ENCODE data around the gene PPP1R12B. TPM values are rescaled to one million over a fixed set of nuclear protein-coding genes. Genes with fewer than 3 reads are reported as not detected.
A peak's percentile ranks its signal among the peaks of the same experiment; 100 is the strongest.
"Not testable (repeated sequence)": the region's sequence is repeated elsewhere in the genome, so short reads cannot be mapped to it uniquely, and the experiment has no call there.

PPP1R12B gene
- total RNA-seq, 5 donors from 2014 or later (not counting 1 experiment from before 2014, with no cell fraction given) = 24.3 to 40.9 (median 27.0) TPM

DNA sequence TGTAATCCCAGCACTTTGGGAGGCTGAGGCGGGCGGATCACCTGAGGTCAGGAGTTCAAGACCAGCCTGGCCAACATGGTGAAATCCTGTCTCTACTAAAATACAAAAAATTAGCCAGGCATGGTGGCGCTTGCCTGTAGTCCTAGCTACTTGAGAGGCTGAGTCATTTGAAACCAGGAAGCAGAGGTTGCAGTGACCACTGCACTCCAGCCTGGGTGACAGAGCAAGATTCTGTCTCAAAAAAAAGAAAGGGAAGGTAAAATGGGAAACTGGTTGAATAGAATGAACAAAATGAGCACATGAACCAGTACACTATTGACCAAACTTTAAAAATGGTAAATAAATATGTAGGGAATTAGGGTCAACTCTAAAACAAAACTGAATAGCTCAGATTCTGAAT lies 120.2 kb downstream of the PPP1R12B start:
- CTCF ChIA-PET = not testable (repeated sequence)

GRCh38 chr1:202469123-202469522 lies 120.6 kb downstream of the PPP1R12B start:
- H3K27ac Mint-ChIP-seq; H3K27ac ChIP-seq (ENCODE audit: low read length); H3K9me3 Mint-ChIP-seq; H3K27me3 ChIP-seq (replicated peaks in 1 of 2; ENCODE audit: control insufficient read depth in 2 of 2, extremely low read depth in 1 of 2, insufficient read depth in 2 of 2, low read length in 1 of 2); POLR2A ChIA-PET; H3K36me3 ChIP-seq (ENCODE audit: control insufficient read depth in 2 of 2, extremely low read depth in 1 of 2, insufficient read depth in 1 of 2, low read length in 1 of 2); H3K4me3 Mint-ChIP-seq; H3K27me3 Mint-ChIP-seq; H3K4me3 ChIP-seq (ENCODE audit: control insufficient read depth in 1 of 2, extremely low read depth in 1 of 2, low read length in 1 of 2); ATAC-seq (replicated peaks in 1 of 4); CTCF ChIA-PET; DNase-seq; H3K9me3 ChIP-seq; H3K4me1 Mint-ChIP-seq; H3K4me1 ChIP-seq (ENCODE audit: control insufficient read depth in 1 of 2, extremely low read depth in 1 of 2, insufficient read depth in 2 of 2, low read length in 2 of 2): not testable (repeated sequence)
- H3K36me3 Mint-ChIP-seq = peaks cover 19% of the 10 kb centered on the region
- no CpG with 5 or more reads among the region's 1 CpG for WGBS (ENCODE audit: insufficient coverage)

More for the DNA sequence above, 120.2 kb downstream of the PPP1R12B start:
- H3K36me3 ChIP-seq (ENCODE audit: control insufficient read depth in 2 of 2, extremely low read depth in 1 of 2, insufficient read depth in 1 of 2, low read length in 1 of 2); POLR2A ChIA-PET; H3K27ac Mint-ChIP-seq; H3K9me3 Mint-ChIP-seq; H3K4me3 ChIP-seq (ENCODE audit: control insufficient read depth in 1 of 2, extremely low read depth in 1 of 2, low read length in 1 of 2); H3K27ac ChIP-seq (ENCODE audit: low read length); ATAC-seq (replicated peaks in 1 of 4); H3K4me1 Mint-ChIP-seq; H3K9me3 ChIP-seq; H3K4me1 ChIP-seq (ENCODE audit: control insufficient read depth in 1 of 2, extremely low read depth in 1 of 2, insufficient read depth in 2 of 2, low read length in 2 of 2); H3K27me3 Mint-ChIP-seq; H3K4me3 Mint-ChIP-seq; H3K27me3 ChIP-seq (replicated peaks in 1 of 2; ENCODE audit: control insufficient read depth in 2 of 2, extremely low read depth in 1 of 2, insufficient read depth in 2 of 2, low read length in 1 of 2): not testable (repeated sequence)
- peak in 1 of 35 experiments; percentile 3 for DNase-seq
- WGBS (ENCODE audit: insufficient coverage) = 83% methylated on average over 1 of the region's 3 CpGs
- H3K36me3 Mint-ChIP-seq = peaks cover 19% of the 10 kb centered on the region

GRCh38 chr1:202471246-202471645 lies 122.7 kb downstream of the PPP1R12B start:
- H3K4me1 ChIP-seq (ENCODE audit: control insufficient read depth in 1 of 2, extremely low read depth in 1 of 2, insufficient read depth in 2 of 2, low read length in 2 of 2) = no peaks in the 10 kb centered on the region
- Mint-ChIP-seq H3K4me1 (no peaks in the 10 kb centered on the region), H3K9me3 (no peaks in the 10 kb centered on the region), H3K27ac (no peak overlapping the region), H3K4me3 (no peak overlapping the region), H3K27me3 (no peaks in the 10 kb centered on the region), H3K36me3 (peaks cover 16% of the 10 kb centered on the region)
- H3K36me3 ChIP-seq (ENCODE audit: control insufficient read depth in 2 of 2, extremely low read depth in 1 of 2, insufficient read depth in 1 of 2, low read length in 1 of 2) = no peaks in the 10 kb centered on the region
- no peak overlapping the region for H3K27ac ChIP-seq (ENCODE audit: low read length)
- H3K9me3 ChIP-seq = no peaks in the 10 kb centered on the region
- ChIA-PET CTCF (no interaction called here), POLR2A (no interaction called here)
- WGBS (ENCODE audit: insufficient coverage) = 80% methylated on average over 1 of the region's 3 CpGs
- H3K27me3 ChIP-seq (replicated peaks in 1 of 2; ENCODE audit: control insufficient read depth in 2 of 2, extremely low read depth in 1 of 2, insufficient read depth in 2 of 2, low read length in 1 of 2) = no peaks in the 10 kb centered on the region
- no peak overlapping the region for H3K4me3 ChIP-seq (ENCODE audit: control insufficient read depth in 1 of 2, extremely low read depth in 1 of 2, low read length in 1 of 2)
- ATAC-seq (replicated peaks in 1 of 4) (no peak), DNase-seq (no peak)

GRCh38 chr1:202472347-202473124 lies 124.0 kb downstream of the PPP1R12B start:
- H3K27ac ChIP-seq (ENCODE audit: low read length); H3K36me3 ChIP-seq (ENCODE audit: control insufficient read depth in 2 of 2, extremely low read depth in 1 of 2, insufficient read depth in 1 of 2, low read length in 1 of 2); POLR2A ChIA-PET; ATAC-seq (replicated peaks in 1 of 4); H3K9me3 Mint-ChIP-seq; H3K27ac Mint-ChIP-seq; DNase-seq; H3K4me3 Mint-ChIP-seq; CTCF ChIA-PET; H3K9me3 ChIP-seq; H3K27me3 Mint-ChIP-seq; H3K4me3 ChIP-seq (ENCODE audit: control insufficient read depth in 1 of 2, extremely low read depth in 1 of 2, low read length in 1 of 2); H3K4me1 ChIP-seq (ENCODE audit: control insufficient read depth in 1 of 2, extremely low read depth in 1 of 2, insufficient read depth in 2 of 2, low read length in 2 of 2); H3K27me3 ChIP-seq (replicated peaks in 1 of 2; ENCODE audit: control insufficient read depth in 2 of 2, extremely low read depth in 1 of 2, insufficient read depth in 2 of 2, low read length in 1 of 2); H3K4me1 Mint-ChIP-seq: not testable (repeated sequence)
- 100% methylated on average over 1 of the region's 2 CpGs for WGBS (ENCODE audit: insufficient coverage)
- H3K36me3 Mint-ChIP-seq = peaks cover 16% of the 10 kb centered on the region

GRCh38 chr1:202473266-202474045 lies 125.0 kb downstream of the PPP1R12B start:
- H3K27me3 ChIP-seq (replicated peaks in 1 of 2; ENCODE audit: control insufficient read depth in 2 of 2, extremely low read depth in 1 of 2, insufficient read depth in 2 of 2, low read length in 1 of 2); H3K4me3 Mint-ChIP-seq; POLR2A ChIA-PET; H3K27me3 Mint-ChIP-seq; H3K9me3 Mint-ChIP-seq; DNase-seq; H3K4me1 Mint-ChIP-seq; ATAC-seq (replicated peaks in 1 of 4); H3K4me3 ChIP-seq (ENCODE audit: control insufficient read depth in 1 of 2, extremely low read depth in 1 of 2, low read length in 1 of 2); H3K9me3 ChIP-seq; H3K27ac Mint-ChIP-seq; H3K4me1 ChIP-seq (ENCODE audit: control insufficient read depth in 1 of 2, extremely low read depth in 1 of 2, insufficient read depth in 2 of 2, low read length in 2 of 2); H3K27ac ChIP-seq (ENCODE audit: low read length); H3K36me3 ChIP-seq (ENCODE audit: control insufficient read depth in 2 of 2, extremely low read depth in 1 of 2, insufficient read depth in 1 of 2, low read length in 1 of 2): not testable (repeated sequence)
- peaks cover 16% of the 10 kb centered on the region for H3K36me3 Mint-ChIP-seq
- WGBS (ENCODE audit: insufficient coverage) = 100% methylated on average over 1 of the region's 6 CpGs
- CTCF ChIA-PET = interaction anchor here in 1 of 2 donors (0.6 kb wide), 1 partner anchor 103 kb away, joined by 3 read pairs; no protein-coding TSS in a partner anchor

DNA sequence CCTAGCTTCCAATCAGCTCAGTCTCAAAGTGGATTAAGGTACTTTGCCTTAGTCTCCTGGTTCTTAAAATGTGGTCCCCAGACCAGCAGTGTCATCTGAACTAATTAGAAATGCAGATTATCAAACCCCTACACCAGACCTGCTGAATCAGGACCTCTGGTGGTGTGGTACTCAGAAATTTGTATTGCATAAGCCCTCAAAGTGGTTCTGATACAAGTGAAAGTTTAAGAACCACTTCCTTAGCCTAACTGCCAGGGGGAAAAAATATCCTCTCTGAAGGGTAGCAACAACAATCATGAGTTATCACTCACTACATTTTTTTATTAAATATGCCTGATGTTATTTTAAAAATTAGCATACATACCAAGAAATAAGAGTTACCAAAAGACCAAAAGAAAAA lies 131.2 kb downstream of the PPP1R12B start:
- H3K27me3 ChIP-seq (replicated peaks in 1 of 2; ENCODE audit: control insufficient read depth in 2 of 2, extremely low read depth in 1 of 2, insufficient read depth in 2 of 2, low read length in 1 of 2); H3K9me3 Mint-ChIP-seq; POLR2A ChIA-PET; H3K4me3 Mint-ChIP-seq; H3K4me3 ChIP-seq (ENCODE audit: control insufficient read depth in 1 of 2, extremely low read depth in 1 of 2, low read length in 1 of 2); H3K27ac Mint-ChIP-seq; DNase-seq; H3K9me3 ChIP-seq; H3K36me3 ChIP-seq (ENCODE audit: control insufficient read depth in 2 of 2, extremely low read depth in 1 of 2, insufficient read depth in 1 of 2, low read length in 1 of 2); H3K4me1 ChIP-seq (ENCODE audit: control insufficient read depth in 1 of 2, extremely low read depth in 1 of 2, insufficient read depth in 2 of 2, low read length in 2 of 2); H3K27me3 Mint-ChIP-seq; H3K27ac ChIP-seq (ENCODE audit: low read length): not testable (repeated sequence)
- Mint-ChIP-seq H3K4me1 (peaks cover 29 to 37% (median 33%) of the 10 kb centered on the region in 3 donors), H3K36me3 (peaks cover 22% of the 10 kb centered on the region)
- CTCF ChIA-PET = interaction anchor here in 1 of 2 donors (0.6 kb wide), 1 partner anchor 736 kb away, joined by 3 read pairs; no protein-coding TSS in a partner anchor
- peak in 1 of 4 experiments; percentile 24 for ATAC-seq (replicated peaks in 1 of 4)

Measured in T-cell (primary cell).